GM18507 (cell line): ENCODE data around the gene ADAM15.
A peak's percentile ranks its signal among the peaks of the same experiment; 100 is the strongest.

Experiments
- DNase-seq: peaks from one replicate; pipeline ENCODE4 v3.0.0; 2011; ENCODE audit warnings: low read depth; ENCODE audit not compliant: insufficient read length; ENCODE audit errors: extremely low spot score
- FAIRE-seq: peaks from 2 replicates; lab custom pipeline; 2011; peaks lifted over from hg19 to GRCh38; lab: Jason Lieb, UNC

The ADAM15 gene, protein sequence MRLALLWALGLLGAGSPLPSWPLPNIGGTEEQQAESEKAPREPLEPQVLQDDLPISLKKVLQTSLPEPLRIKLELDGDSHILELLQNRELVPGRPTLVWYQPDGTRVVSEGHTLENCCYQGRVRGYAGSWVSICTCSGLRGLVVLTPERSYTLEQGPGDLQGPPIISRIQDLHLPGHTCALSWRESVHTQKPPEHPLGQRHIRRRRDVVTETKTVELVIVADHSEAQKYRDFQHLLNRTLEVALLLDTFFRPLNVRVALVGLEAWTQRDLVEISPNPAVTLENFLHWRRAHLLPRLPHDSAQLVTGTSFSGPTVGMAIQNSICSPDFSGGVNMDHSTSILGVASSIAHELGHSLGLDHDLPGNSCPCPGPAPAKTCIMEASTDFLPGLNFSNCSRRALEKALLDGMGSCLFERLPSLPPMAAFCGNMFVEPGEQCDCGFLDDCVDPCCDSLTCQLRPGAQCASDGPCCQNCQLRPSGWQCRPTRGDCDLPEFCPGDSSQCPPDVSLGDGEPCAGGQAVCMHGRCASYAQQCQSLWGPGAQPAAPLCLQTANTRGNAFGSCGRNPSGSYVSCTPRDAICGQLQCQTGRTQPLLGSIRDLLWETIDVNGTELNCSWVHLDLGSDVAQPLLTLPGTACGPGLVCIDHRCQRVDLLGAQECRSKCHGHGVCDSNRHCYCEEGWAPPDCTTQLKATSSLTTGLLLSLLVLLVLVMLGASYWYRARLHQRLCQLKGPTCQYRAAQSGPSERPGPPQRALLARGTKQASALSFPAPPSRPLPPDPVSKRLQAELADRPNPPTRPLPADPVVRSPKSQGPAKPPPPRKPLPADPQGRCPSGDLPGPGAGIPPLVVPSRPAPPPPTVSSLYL

DNA sequence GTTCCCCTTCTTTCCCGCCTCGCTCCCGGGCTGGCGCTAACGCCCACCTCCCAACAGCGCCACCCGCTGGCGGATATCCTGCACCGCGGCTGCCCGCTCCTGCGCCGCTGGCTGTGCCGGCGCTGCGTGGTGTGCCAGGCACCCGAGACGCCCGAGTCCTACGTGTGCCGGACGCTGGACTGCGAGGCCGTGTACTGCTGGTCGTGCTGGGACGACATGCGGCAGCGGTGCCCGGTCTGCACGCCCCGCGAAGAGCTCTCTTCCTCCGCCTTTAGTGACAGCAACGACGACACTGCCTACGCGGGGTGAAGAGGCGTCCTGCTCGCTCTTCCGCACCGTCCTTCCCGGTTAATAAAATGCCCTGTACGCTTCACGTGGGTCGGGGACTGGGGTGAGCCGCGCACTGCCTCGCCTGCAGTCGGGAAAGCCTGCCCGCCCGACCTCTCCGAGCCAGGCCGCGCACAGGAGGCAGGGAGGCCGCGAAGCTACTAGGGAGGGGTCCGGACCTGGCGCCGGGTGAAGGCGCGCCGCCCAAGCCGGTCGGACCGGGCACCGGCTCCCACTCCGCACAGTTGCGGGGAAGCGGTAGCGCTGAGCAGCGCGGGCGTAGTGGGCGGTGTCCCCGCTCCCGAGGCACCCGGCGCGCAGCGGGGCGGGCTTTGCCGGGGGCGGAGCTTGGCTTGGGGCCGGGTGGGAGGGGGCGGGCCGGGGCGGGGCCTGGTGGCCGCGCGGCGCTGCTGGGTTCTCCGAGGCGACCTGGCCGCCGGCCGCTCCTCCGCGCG, at the start of gene ADAM15:
Gene ADAM15 (plus strand): TSS at position 757 of the 782 bp plus-strand sequence. CDS start 71 bp downstream, outside the sequence.
- peak; percentile 15 for FAIRE-seq
- DNase-seq, result peak; percentile 94

DNA sequence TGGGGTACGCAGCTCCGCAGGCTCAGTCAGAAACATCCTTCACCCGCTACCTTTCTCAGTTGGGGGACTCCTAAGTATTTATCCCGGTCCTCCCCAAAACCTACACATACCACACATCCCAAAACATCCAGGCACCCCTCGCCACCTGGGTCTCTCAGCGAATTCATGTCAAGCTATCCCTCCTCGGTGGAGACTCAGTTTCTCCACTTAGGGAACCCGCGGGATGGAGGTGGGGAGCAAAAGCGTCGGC, 49.8 kb upstream of the ADAM15 start:
- no peak for FAIRE-seq
- no peak for DNase-seq

DNA sequence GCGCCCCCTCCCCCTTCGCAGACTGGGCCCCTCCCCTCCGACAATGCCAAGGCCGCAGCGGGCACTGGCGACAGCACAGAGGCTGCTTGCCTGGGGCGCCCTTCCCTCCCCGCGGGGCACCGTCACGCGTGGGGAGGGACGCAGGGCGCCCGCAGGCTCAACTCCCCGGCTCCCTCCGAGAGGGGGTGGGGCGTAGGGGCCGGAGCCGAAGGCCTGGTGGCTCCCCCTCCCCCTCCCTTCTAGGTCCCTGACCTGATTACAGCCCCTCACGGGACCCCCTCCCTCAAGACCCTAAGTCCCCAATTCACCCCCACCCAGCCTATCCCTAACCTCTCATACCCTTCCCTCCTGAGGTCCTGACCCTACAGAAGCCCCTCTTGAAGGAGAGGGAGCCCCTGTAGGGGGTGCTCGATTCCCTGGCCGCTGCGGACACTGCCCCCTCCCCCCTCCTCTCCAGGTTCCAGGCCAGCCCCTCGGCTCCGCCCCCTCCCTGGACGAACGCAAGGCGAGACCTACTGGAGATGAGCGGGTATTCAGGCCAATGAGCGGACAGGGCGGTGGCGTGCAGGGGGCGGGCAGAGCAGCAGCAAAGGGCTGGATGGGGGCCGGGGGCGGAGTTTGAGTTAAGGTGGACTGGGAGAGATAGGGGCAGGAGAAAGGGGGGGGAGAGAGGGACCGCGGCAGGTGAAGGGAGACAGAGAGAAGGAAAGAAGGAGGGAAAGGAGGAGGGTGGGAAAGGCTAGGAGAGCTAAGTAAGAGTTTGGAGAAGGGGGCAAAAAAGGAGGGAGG, 49.2 kb upstream of the ADAM15 start:
- FAIRE-seq (peak; percentile 98), DNase-seq (peak; percentile 93)

DNA sequence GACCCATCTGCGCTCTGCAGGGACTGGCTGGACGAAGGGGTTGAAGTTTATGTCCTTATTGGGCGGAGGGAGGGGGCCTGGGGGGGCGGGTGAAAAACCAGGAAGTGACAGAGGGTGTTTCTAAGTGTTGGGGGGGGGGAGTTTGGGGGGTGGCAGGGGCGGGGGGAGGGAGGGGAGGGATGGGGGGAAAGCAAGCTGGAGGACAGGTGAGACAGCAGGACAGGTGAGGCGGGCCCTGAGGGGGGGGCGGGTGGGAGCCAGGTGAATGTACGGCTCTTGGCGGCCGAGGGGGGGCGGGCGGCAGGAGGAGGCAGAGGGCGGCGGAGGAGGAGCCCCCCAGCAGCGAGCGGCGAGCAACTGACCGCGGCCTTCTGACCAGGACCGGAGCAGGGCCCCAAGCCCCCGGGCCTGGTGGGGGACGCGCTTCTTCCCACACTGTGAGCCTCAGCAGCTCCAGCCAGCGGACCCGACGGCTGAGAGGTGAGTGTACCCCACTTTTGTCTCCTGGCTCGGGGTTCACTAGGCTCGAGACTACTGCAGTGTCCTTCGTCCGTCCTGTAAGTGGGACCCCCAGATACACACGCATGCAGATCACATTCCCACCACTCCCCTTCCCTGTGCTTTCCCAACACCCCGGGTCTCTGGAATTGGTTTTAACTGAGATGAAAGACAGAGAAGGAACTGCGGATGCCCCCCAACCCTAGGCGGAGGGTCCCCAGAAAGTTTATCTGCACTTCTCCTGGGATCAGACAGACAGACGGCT, 48.5 kb upstream of the ADAM15 start, which contains the start of gene ZBTB7B:
Gene ZBTB7B (plus strand): TSS at position 339 of the 763 bp plus-strand sequence. CDS start 11,859 bp downstream, outside the sequence.
- FAIRE-seq, result no peak
- no peak for DNase-seq

DNA sequence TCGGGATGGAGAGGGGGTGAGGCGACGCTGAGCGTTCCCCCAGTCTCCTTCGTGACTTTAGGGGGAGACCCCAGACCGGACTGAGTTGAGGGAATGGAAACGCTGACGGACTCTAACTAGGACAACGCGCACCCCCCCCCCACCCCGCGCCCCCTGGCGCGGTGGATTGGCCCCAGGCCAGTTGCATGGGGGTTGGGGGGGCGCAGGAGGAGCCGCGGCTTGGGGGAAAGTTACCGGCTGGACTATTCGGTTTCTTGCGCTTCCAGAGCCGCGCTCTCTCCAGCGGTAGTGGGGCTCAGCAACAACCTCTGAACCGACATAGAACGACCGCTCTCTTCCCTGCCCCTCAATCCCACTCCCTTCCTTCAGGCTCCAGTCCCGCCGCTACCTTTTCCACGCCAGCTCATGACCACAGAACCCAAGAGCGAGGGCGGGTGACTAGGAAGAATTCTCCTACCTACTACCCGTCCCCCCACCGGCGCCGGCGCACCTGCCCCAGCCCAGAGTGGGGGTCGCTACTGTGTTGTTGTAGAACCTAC, 47.8 kb upstream of the ADAM15 start:
- no peak for DNase-seq
- FAIRE-seq, result no peak

DNA sequence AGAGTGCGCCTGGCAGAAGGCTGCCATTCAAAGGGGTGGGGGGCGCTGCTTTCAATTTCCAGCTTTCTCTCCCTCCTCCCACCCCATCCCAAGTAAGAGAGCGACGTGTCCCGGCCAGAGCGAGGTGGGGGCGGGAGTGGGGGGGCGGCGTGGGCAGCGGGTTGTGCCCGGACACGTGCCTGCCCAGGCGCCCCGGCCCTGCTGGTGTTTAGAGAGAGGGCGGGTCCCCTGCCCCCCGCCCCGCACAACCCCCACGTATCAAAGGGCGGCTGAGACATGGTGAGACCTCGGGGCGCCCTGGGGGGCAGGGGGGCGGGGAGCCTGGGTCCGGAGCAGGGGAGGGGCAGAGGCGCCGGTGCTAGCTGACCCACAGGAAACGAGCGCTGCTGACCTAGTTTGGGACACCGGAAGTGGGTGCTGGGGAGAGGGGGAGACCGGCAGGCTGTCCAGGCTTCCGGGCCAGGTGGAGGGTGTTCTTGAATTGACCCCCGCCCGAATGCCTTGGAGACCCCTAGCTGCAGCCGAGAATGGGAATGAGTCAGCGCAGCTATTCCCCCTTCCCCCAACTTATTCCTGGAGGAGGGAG, 47.3 kb upstream of the ADAM15 start:
- DNase-seq, result no peak

DNA sequence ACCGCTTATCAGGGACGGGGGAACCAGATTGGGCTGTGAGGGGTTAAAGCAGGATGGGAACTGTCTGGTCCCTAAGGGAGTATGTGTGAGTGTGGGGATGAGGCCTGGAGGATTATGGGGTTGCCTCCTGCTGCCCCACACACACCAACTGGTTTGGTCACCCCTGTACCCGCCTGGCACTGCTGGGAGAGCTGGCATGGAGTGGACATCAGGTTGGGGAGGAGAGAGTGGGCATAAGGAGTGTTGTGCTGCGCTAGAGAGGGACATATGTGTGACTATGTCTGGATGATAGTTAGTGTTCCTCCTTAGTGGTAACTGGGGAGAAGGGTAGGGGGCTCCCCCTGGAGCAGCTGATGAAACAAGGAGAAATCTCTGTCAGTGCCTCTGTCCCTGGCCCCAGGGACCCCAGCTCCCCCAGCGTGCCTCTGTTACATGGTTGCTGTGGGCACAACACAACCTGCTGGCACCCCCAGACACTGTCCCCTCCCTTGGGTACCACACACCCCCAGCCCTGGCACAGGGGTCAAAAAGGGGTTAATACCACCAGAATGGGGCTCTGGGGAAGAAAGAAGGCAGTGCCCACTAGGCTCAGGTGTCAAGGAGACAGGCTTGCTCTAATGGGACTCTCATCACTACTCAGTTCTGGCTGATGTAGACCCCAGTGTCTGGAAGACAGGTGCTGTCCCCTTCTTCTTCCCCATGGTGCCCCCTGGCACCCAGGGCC, 46.6 kb upstream of the ADAM15 start:
- FAIRE-seq (peak; percentile 21), DNase-seq (no peak)

More for the DNA sequence above, 47.3 kb upstream of the ADAM15 start:
- peak; percentile 63 for FAIRE-seq

DNA sequence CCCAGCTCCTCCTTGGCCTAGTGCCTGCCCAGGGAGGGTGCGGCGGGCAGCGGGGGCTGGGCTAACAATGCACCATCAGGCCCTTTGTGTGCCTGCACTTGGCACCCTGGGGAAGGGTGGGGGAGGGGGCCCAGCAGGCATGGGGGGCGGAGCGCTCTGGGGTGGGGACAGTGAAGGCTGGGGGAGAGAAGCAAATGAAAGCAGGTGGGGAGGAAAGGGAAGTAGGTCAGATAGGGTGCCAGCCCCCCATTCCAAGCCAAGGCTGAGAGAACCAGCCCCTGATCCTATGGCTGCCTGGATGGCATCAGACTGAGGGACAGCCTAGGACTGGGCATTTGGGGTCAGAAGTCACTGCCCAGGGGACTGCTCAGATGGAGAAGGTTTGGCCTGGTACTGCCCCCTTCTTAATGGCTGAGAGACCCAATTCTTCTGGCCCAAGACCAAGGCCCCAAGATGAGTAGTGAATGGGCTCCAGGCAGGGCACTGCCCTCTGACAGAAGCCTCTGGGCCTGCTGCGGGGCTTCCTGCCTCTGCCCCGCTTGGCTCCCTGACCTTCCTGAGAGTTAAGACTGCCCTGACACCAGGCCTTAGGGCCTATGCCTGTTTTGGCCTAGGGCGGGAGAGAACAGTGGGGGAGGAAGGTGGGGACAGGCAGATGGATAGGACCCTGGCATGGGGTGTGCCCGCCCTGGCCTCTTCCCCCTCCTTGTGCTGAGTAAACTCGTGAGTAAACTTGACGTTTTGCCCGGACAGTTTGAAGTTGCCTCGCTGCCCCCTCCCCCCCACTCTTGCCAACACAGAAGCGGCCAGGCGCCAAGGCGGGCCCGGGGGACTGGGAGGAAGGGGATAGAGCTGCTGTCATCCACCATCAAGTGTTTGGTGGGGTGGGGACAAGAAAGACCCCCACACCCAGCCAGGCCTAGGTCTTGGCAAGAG, 45.8 kb upstream of the ADAM15 start:
- FAIRE-seq (no peak), DNase-seq (no peak)

DNA sequence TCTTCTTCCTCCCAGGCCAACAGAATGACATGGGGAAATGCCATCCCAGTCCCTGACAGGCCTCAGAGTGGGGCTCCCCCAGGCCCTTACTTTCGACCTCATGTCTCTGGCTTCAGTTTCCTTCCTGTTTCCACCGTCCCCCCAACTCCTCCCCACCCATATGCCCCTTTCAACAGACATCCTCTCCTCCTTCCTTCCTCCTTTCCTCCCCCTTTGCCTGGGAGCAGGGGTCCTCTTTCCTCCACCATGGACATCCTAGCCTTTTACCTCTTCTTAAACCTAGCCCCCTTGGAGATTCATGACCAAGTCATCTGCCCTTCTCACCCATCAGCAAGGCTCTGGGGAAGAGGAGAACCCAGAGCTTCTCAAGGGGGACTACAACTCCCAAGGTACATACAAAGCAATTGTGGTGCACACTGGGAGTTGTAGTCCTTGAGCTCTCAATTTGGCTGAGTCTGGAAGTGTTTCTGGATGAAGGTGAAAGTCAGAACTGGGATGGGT, 44.5 kb upstream of the ADAM15 start:
- DNase-seq (no peak), FAIRE-seq (peak; percentile 87)

DNA sequence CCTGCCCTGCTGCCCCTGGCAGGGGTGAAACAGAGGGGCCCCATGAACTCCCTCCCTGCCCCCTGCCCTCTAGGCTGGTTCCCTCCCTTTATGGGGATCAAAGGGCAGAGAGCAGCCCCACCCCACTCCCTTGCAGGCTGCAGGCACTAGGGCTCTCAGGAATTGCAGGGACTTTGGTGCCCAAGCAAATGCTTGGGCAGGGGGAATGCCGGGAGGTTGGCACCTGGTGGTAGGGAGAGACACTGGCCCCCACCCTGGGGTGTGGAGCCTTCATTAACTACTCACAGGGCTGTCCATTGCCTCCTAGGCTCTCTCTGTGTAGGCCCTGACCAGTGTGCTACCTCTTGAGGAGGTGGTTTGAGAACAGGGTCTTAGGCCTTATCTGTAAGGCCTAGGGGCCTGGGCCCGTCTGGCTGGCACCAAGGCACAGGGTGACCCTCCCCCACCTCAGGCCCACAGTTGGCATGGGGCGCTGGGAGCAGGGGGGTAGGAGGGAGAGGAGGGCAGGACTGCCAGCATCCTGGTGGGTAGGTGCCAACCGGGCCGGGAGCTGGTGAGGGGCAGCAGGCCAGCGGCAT, 43.8 kb upstream of the ADAM15 start:
- DNase-seq, result no peak
- no peak for FAIRE-seq

DNA sequence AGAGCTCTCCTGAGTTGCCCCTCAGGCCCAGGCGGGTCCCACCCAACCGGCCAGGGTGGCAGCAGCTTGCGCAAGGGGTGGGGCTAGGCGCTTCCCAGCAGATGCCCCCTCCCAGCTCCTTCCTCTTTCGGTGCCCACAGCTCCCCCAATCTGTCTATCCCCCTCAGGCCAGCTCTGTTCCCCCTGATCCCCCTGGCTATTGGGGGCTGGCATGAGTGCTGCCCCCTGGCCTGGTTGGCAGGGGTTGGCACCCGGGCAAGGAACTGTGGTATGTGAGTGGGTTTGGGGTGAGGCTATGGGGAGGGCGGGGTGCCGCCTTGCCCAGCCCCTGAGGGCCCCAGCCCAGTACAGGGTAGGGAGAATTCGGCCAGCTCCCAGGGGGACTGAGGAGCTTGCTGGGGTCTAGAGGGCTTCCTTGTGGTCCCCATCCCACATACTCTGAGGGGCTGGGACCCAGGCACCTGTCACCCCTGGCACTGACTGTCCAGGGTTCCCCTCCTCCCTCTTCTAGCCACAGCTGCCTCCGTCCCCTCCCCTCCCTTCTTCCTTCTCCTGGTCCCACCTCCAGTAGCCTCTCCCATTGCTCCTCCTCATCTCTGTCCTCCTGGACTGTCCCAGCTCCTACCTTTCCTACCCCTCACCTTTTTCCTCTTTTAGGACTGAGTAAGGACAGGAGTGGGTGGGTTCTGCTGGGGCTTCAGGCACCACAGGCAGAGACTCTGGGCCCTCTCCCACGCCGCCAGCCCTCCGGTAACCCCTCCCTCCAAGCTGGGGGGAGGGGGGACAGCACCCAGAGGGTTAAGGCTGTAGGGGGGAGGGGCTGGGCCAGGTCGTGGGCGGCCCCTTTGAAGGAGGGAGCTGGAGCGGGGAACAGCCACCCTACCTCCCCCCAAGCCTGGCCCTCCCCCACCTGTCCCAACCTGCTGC, 42.8 kb upstream of the ADAM15 start:
- FAIRE-seq (no peak), DNase-seq (no peak)

DNA sequence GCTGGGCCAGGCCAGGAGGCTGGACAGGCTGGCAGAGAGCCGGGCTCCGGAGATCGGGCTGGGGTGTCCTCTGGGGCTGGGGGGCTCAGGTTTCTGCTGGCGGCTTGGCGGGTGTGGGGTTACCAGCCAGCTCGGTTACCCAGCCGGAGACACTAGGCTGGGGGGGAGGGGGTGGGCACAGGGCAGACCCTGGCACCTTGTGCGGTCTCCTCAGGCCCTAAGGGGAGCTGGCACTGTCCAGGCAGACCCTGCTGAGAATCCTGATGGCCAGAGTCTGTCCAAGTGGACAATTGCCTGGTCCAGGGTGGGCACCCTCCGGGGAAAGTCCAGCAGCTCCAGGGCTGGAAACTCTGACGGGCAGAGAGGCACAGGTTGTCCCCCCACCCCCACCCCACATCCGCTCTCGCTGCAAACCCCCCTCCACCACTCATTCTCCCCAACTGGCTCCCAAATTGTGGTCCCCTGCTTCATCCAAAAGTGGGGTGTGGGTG, 41.9 kb upstream of the ADAM15 start:
- FAIRE-seq (no peak), DNase-seq (no peak)

DNA sequence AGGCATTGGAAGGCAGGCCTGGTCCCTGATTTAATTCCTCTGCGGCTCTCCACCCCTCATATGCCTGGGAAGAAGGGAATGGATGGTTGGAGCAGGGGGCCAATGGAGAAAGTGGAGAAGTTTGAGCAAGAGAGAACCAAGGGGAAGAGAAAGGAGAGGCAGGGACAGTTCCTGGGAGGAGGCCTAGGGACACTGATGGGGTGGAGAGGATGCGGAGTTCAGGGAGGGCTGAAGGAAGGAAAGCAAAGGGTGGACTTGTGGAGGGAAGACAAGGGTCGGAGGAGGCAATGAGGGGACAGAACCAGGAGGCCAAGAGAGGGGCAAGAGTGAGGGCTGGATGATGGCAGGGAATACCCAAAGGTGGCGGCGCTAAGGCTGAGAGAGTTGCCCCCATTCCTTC, 41.4 kb upstream of the ADAM15 start:
- FAIRE-seq (no peak), DNase-seq (no peak)

DNA sequence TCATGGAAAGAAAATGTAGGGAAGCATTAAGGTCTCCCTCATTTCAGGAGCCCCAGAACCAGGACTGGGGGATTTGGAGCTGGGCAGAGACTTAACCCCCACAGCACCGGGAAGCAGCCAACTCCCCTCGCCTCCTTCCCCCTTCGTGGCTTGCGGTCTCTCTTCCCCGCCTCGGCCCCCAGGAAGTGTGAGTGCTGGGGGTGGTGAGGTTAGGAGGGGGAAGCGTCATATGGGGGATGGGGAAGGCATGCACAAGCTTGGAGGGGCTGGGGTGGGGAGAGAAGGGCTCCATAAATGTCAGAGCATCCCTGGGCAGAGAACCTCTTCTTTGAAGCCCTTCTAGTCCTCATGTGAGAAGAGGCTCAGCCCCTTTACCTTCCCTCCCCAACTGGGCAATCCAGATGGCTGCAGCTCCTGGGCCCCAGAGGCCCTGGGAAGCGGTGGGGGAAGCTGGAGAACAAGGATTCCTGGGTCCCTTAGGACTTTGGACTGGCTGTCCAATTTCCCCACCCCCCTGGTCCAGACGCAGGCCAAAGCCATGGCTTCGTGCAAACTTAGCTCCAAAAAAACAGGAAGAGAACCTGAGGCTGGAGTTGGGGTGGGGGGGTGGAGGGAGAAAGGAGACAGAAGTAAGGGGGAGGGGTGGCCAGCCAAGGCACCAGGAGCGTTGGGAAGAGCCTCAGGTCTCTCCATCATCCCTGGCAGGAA, 40.8 kb upstream of the ADAM15 start:
- no peak for FAIRE-seq
- DNase-seq, result no peak
